B cell (primary cell): ENCODE results near the gene LSM14A. TPM values are rescaled to one million over a fixed set of nuclear protein-coding genes. Genes with fewer than 3 reads are reported as not detected.

ENCODE experiments used
- ATAC-seq: fragments of 200-7000 bp; cut with Tn5 transposase; one replicate; pipeline ENCODE4 v1.10.0; 2021; ENCODE audit warnings: low read depth, mild to moderate bottlenecking, moderate number of reproducible peaks, moderate library complexity
- CTCF ChIA-PET: fragments of 350-600 bp; sonication (Branson Sonifier 250); formaldehyde crosslinking; loops from one replicate; lab custom pipeline; 2021; ENCODE audit warnings: antibody characterized with exemption, inconsistent platforms; lab: Charles Lee
- POLR2A ChIA-PET: fragments of 350-600 bp; sonication (Branson Sonifier 250); formaldehyde crosslinking; loops from one replicate; lab custom pipeline; 2021; ENCODE audit warnings: antibody characterized with exemption; lab: Charles Lee
- DNase-seq: peaks from one replicate; pipeline ENCODE4 v3.0.0; 2013
- H2AFZ ChIP-seq: 2 replicates; pipeline ENCODE4 v1.6.1; 2012; ENCODE audit warnings: mild to moderate bottlenecking, low read depth, low read length; ENCODE audit not compliant: insufficient read depth, poor library complexity, severe bottlenecking
- H3K27ac ChIP-seq, 2 donors: 1 replicate in 1 of 2; 2 replicates in 1 of 2; pipeline ENCODE4 v1.5.1; 2012 to 2013; ENCODE audit warnings: low read length in 2 of 2, mild to moderate bottlenecking in 2 of 2, moderate library complexity in 1 of 2
- H3K27me3 ChIP-seq, 4 experiments: fragments of 200-600 bp in 1 of 4; sonication (generic) in 1 of 4; replicated peaks in 1 of 4; 1 replicate in 2 of 4; 2 replicates in 2 of 4; pipeline versions ENCODE4 v1.6.1 to v1.7.0; 2013 to 2016; ENCODE audit warnings: low read length in 3 of 4, mild to moderate bottlenecking in 2 of 4, mixed read lengths in 1 of 4, moderate library complexity in 1 of 4; ENCODE audit not compliant: insufficient read depth in 4 of 4, control insufficient read depth in 3 of 4; ENCODE audit errors: control extremely low read depth in 1 of 4
- H3K36me3 ChIP-seq, 2 experiments: replicated peaks in 1 of 2; 1 replicate in 1 of 2; 2 replicates in 1 of 2; pipeline versions ENCODE4 v1.6.1 to v1.7.1; 2013; ENCODE audit warnings: low read length in 1 of 2; ENCODE audit not compliant: insufficient read depth in 2 of 2, control insufficient read depth in 1 of 2; ENCODE audit errors: control extremely low read depth in 1 of 2, extremely low read depth in 1 of 2
- H3K4me1 ChIP-seq, 2 donors: fragments of 200-600 bp in 1 of 2; sonication (generic) in 1 of 2; 1 replicate in 1 of 2; 2 replicates in 1 of 2; pipeline versions ENCODE4 v1.5.1 to v1.6.1; 2013 to 2017; ENCODE audit warnings: low read length in 2 of 2; ENCODE audit not compliant: control insufficient read depth in 2 of 2, insufficient read depth in 2 of 2
- H3K4me2 ChIP-seq: replicated peaks from 2 replicates; pipeline ENCODE3; 2012; ENCODE audit warnings: mild to moderate bottlenecking, low read depth, low read length; ENCODE audit not compliant: poor library complexity, severe bottlenecking
- H3K4me3 ChIP-seq, 5 experiments: fragments of 200-600 bp in 1 of 5; sonication (generic) in 1 of 5; 1 replicate in 3 of 5; 2 replicates in 2 of 5; pipeline versions ENCODE4 v1.5.1 to v1.7.0; 2011 to 2016; ENCODE audit warnings: low read length in 4 of 5, mild to moderate bottlenecking in 4 of 5, low read depth in 2 of 5, control low read depth in 1 of 5, moderate library complexity in 1 of 5; ENCODE audit not compliant: insufficient read depth in 1 of 5; ENCODE audit errors: control extremely low read depth in 1 of 5, extremely low read depth in 1 of 5
- H3K79me2 ChIP-seq: fragments of 200-600 bp; sonication (generic); one replicate; pipeline ENCODE4 v1.6.0; 2016; ENCODE audit warnings: low read length; ENCODE audit not compliant: control insufficient read depth, insufficient read depth
- H3K9ac ChIP-seq: fragments of 200-600 bp; sonication (generic); 2 replicates; pipeline ENCODE4 v1.6.1; 2017; ENCODE audit warnings: mild to moderate bottlenecking, low read length, moderate library complexity
- H3K9me3 ChIP-seq, 3 donors: one replicate each; pipeline versions ENCODE4 v1.6.1 to v1.7.1; 2013; ENCODE audit warnings: low read length in 2 of 3; ENCODE audit not compliant: control insufficient read depth in 2 of 3, insufficient read depth in 1 of 3; ENCODE audit errors: control extremely low read depth in 1 of 3
- H4K20me1 ChIP-seq: 2 replicates; pipeline ENCODE4 v1.6.0; 2012; ENCODE audit warnings: mild to moderate bottlenecking, low read length; ENCODE audit not compliant: insufficient read depth, control insufficient read depth, poor library complexity, severe bottlenecking
- H3K27ac Mint-ChIP-seq: one replicate; pipeline ENCODE4 v1.8.0; 2021; ENCODE audit warnings: mixed read lengths
- H3K27me3 Mint-ChIP-seq: one replicate; pipeline ENCODE4 v1.8.0; 2021; ENCODE audit warnings: mixed read lengths
- H3K4me1 Mint-ChIP-seq: one replicate; pipeline ENCODE4 v1.8.0; 2021; ENCODE audit warnings: mixed read lengths
- H3K4me3 Mint-ChIP-seq: one replicate; pipeline ENCODE4 v1.8.0; 2021; ENCODE audit warnings: mixed read lengths
- H3K9me3 Mint-ChIP-seq: one replicate; pipeline ENCODE4 v1.8.0; 2022; ENCODE audit warnings: mixed read lengths; ENCODE audit not compliant: insufficient read depth
- CTCF ChIP-seq: fragments of 200-600 bp; IDR thresholded peaks from one replicate; pipeline ENCODE4 v1.8.0; 2022; ENCODE audit warnings: antibody characterized with exemption, mild to moderate bottlenecking
- EZH2 ChIP-seq: IDR thresholded peaks from 2 replicates; pipeline ENCODE4 v1.6.1; 2012; ENCODE audit warnings: borderline replicate concordance, low read depth, mild to moderate bottlenecking, moderate library complexity, low read length; ENCODE audit not compliant: insufficient read depth, poor library complexity, severe bottlenecking
- whole genome bisulfite sequencing: methylation state at CpG from one replicate; pipeline ENCODE4 v1.1.5; 2013; ENCODE audit warnings: missing lambda C conversion rate; ENCODE audit not compliant: insufficient coverage; 5-methylcytosine and 5-hydroxymethylcytosine counted together
- intact Hi-C: fragments of 100-400 bp; cut with micrococcal nuclease; formaldehyde crosslinking; loops from one replicate; pipeline ENCODE4 v1.10.0; 2022
- polyA plus RNA-seq: library from polyadenylated mRNA; depleted of rRNA; stranded (reverse); fragments of >200 nt; gene quantifications from 2 replicates; pipeline ENCODE4 v1.2.3, GENCODE V29; 2012
- total RNA-seq, 2 donors: library from RNA; stranded (reverse); fragments of 120-200 nt in 1 of 2; gene quantifications; 1 replicate in 1 of 2; 2 replicates in 1 of 2; pipeline versions ENCODE4 v1.2.3 to v1.2.4, GENCODE V29; 2013 to 2022

The LSM14A gene
- total and polyA plus RNA-seq, 2 donors (not counting 1 experiment from before 2014, with no cell fraction given), result 90.7 to 163 TPM

- no peaks in the 10 kb centered on the region for H4K20me1 ChIP-seq
- peak overlapping the region; percentile 81 for H2AFZ ChIP-seq
- H3K36me3 ChIP-seq, result peaks cover 0 to 3% of the 10 kb centered on the region in 2 experiments
- H3K9me3 ChIP-seq, result no peaks in the 10 kb centered on the region
- peaks cover 66% of the 10 kb centered on the region for H3K79me2 ChIP-seq
- no peak for TF ChIP-seq EZH2
- TF ChIP-seq CTCF, result no peak
- peak overlapping the region; percentile 95 for H3K9ac ChIP-seq
- peaks cover 52% of the 10 kb centered on the region in 2 donors for H3K4me1 ChIP-seq
- ATAC-seq (no peak), DNase-seq (no peak)
- 29% methylated on average over 9 of the region's 9 CpGs for WGBS
- CTCF ChIA-PET, result interaction anchor here (1.8 kb wide), 1 partner anchor 26 kb away, joined by 5 read pairs; no protein-coding TSS in a partner anchor
- peak overlapping the region; percentile 97 for H3K4me3 Mint-ChIP-seq
- peak overlapping the region; percentile 76 for H3K4me2 ChIP-seq
- POLR2A ChIA-PET, result interaction anchor here (0.7 to 1.7 kb wide), 6 partner anchors 38 to 650 kb away, joined by 3 to 8 read pairs (median 4); partner anchors contain the start of genes GPI, PEPD, SCGB2B2 and ZNF302
- peak overlapping the region; percentile 71 to 96 (median 83) for H3K4me3 ChIP-seq
- peak overlapping the region; percentile 94 to 99 for H3K27ac ChIP-seq
- peaks cover 43% of the 10 kb centered on the region for H3K4me1 Mint-ChIP-seq
- peak overlapping the region; percentile 96 for H3K27ac Mint-ChIP-seq
- H3K27me3 Mint-ChIP-seq, result no peaks in the 10 kb centered on the region
- intact Hi-C loops, result loop anchor here (10.0 kb wide), 1 partner anchor 83 kb away; the partner anchor contains the start of gene GARRE1
- no peaks in the 10 kb centered on the region for H3K9me3 Mint-ChIP-seq
- no peaks in the 10 kb centered on the region for H3K27me3 ChIP-seq
Observed at GRCh38 chr19:34171539-34171876, 796 bp upstream of the LSM14A start.

GRCh38 chr19:34172661-34173192, 423 bp downstream of the LSM14A start:
- no peaks in the 10 kb centered on the region for H3K27me3 Mint-ChIP-seq
- Histone ChIP-seq H3K4me2 (peak overlapping the region; percentile 76), H3K4me3 (peak overlapping the region; percentile 83 to 96 (median 92)), H3K9ac (peak overlapping the region; percentile 95), H4K20me1 (peaks cover 4% of the 10 kb centered on the region), H3K36me3 (peaks cover 2 to 8% of the 10 kb centered on the region in 2 experiments), H2AFZ (peak overlapping the region; percentile 81), H3K27ac (peak overlapping the region; percentile 94 to 99), H3K9me3 (no peaks in the 10 kb centered on the region), H3K79me2 (peaks cover 78% of the 10 kb centered on the region), H3K4me1 (peaks cover 57 to 64% of the 10 kb centered on the region in 2 donors), H3K27me3 (no peaks in the 10 kb centered on the region)
- WGBS, result under 1% methylated on average over 58 of the region's 58 CpGs
- ATAC-seq (peak; percentile 19), DNase-seq (no peak)
- TF ChIP-seq EZH2, result no peak
- no peak for TF ChIP-seq CTCF
- ChIA-PET POLR2A (interaction anchor here (0.6 to 1.1 kb wide), 3 partner anchors 29 to 97 kb away, joined by 3 to 4 read pairs (median 3); no protein-coding TSS in a partner anchor), CTCF (interaction anchor here (0.6 to 2.1 kb wide), 5 partner anchors 27 to 395 kb away, joined by 3 to 12 read pairs (median 5); no protein-coding TSS in a partner anchor)
- H3K4me1 Mint-ChIP-seq, result peaks cover 54% of the 10 kb centered on the region
- intact Hi-C loops, result loop anchor here (1.0 to 10.0 kb wide), 6 partner anchors 38 to 256 kb away; partner anchors contain the start of genes GARRE1, PDCD2L and UBA2
- H3K9me3 Mint-ChIP-seq, result no peaks in the 10 kb centered on the region
- H3K27ac Mint-ChIP-seq, result peak overlapping the region; percentile 98
- H3K4me3 Mint-ChIP-seq, result peak overlapping the region; percentile 97
